HCT116 (cell line): Measurements from ENCODE around the gene ADGRF5. TPM values are rescaled to one million over a fixed set of nuclear protein-coding genes. Genes with fewer than 3 reads are reported as not detected.

Source experiments
- ATAC-seq: fragments of 200-7000 bp; cut with Tn5 transposase; 2 replicates; pipeline ENCODE4 v1.9.1; 2020; ENCODE audit warnings: mild to moderate bottlenecking, moderate library complexity
- BruUV-seq: library from RNA; stranded (reverse); fragments of 400-500 nt; replicated peaks from 2 replicates; lab custom pipeline; 2021; lab: Mats Ljungman, UMichigan
- CTCF ChIA-PET: fragments of 300-600 bp; sonication (Branson Sonifier 250); formaldehyde crosslinking; loops from one replicate; lab custom pipeline; 2021; ENCODE audit warnings: antibody characterized with exemption; lab: Charles Lee
- POLR2A ChIA-PET: fragments of 300-600, 350-600 bp; sonication (Branson Sonifier 250); formaldehyde crosslinking; loops from one replicate; lab custom pipeline; 2021; ENCODE audit warnings: antibody characterized with exemption; lab: Charles Lee
- RAD21 ChIA-PET, 2 experiments: fragments of 300-600 bp; sonication (Branson Sonifier 250); formaldehyde crosslinking; loops; one replicate each; lab custom pipeline; 2023; ENCODE audit warnings: low total read pairs in 2 of 2; ENCODE audit not compliant: uncharacterized antibody in 2 of 2, unreplicated experiment in 2 of 2, low non-redundant PET in 1 of 2; lab: Charles Lee
- DNase-seq: peaks from one replicate; pipeline ENCODE4 v3.0.0-alpha.2; 2010; ENCODE audit warnings: low read depth, low spot score
- H2AFZ ChIP-seq: fragments of 200-600 bp; shearing (Covaris generic), sonication (generic); 2 replicates; pipeline ENCODE4 v1.6.1; 2017; ENCODE audit warnings: low read depth, mixed run types, mixed read lengths, antibody characterized with exemption, low read length; ENCODE audit not compliant: poor library complexity, severe bottlenecking
- H3K27ac ChIP-seq: 2 replicates; pipeline ENCODE4 v1.5.1; 2012; ENCODE audit warnings: low read depth, low read length
- H3K27me3 ChIP-seq: fragments of 200-600 bp; sonication (generic); 2 replicates; pipeline ENCODE4 v1.6.1; 2016; ENCODE audit warnings: mixed run types, low read length, mixed read lengths; ENCODE audit not compliant: insufficient read depth
- H3K36me3 ChIP-seq, 2 experiments: fragments of 200-500 bp in 1 of 2; fragments of 200-600 bp in 1 of 2; sonication (Bioruptor generic) in 1 of 2; sonication (generic) in 1 of 2; 2 replicates each; pipeline versions ENCODE4 v1.5.1 to v1.6.1; 2014 to 2016; ENCODE audit warnings: low read length in 2 of 2, inconsistent platforms in 1 of 2, mixed read lengths in 1 of 2, mixed run types in 1 of 2; ENCODE audit not compliant: insufficient read depth in 2 of 2, control insufficient read depth in 1 of 2
- H3K4me1 ChIP-seq, 2 experiments: fragments of 200-600 bp in 1 of 2; sonication (generic) in 1 of 2; 2 replicates each; pipeline versions ENCODE4 v1.5.1 to v1.6.1; 2012 to 2017; ENCODE audit warnings: low read length in 2 of 2, inconsistent platforms in 1 of 2, mild to moderate bottlenecking in 1 of 2, mixed read lengths in 1 of 2, mixed run types in 1 of 2, moderate library complexity in 1 of 2; ENCODE audit not compliant: insufficient read depth in 2 of 2, control insufficient read depth in 1 of 2
- H3K4me2 ChIP-seq: fragments of 200-600 bp; sonication (generic); 2 replicates; pipeline ENCODE4 v1.6.1; 2017; ENCODE audit warnings: mixed run types, low read length, mixed read lengths
- H3K4me3 ChIP-seq, 2 experiments: fragments of 200-600 bp in 1 of 2; sonication (generic) in 1 of 2; replicated peaks in 1 of 2; 2 replicates each; pipeline ENCODE4 v1.5.1; 2011 to 2016; ENCODE audit warnings: low read length in 2 of 2, control low read depth in 1 of 2, low read depth in 1 of 2, mild to moderate bottlenecking in 1 of 2, mixed read lengths in 1 of 2, mixed run types in 1 of 2
- H3K79me2 ChIP-seq: fragments of 200-600 bp; sonication (generic); 2 replicates; pipeline ENCODE4 v1.6.1; 2017; ENCODE audit warnings: mild to moderate bottlenecking, mixed run types, low read length, moderate library complexity, mixed read lengths; ENCODE audit not compliant: insufficient read depth
- H3K9ac ChIP-seq: fragments of 200-600 bp; sonication (generic); 2 replicates; pipeline ENCODE4 v1.6.1; 2016; ENCODE audit warnings: low read length, mixed read lengths
- H3K9me2 ChIP-seq: fragments of 200-600 bp; sonication (generic), shearing (Covaris generic); 2 replicates; pipeline ENCODE4 v1.6.1; 2017; ENCODE audit warnings: mixed run types, mild to moderate bottlenecking, moderate library complexity; ENCODE audit not compliant: insufficient read depth
- H3K9me3 ChIP-seq, 2 experiments: fragments of 200-500 bp in 1 of 2; fragments of 200-600 bp in 1 of 2; sonication (Bioruptor generic) in 1 of 2; sonication (generic) in 1 of 2; 2 replicates each; pipeline ENCODE4 v1.6.1; 2014 to 2017; ENCODE audit warnings: low read length in 2 of 2, mixed read lengths in 2 of 2, inconsistent platforms in 1 of 2, low read depth in 1 of 2, mild to moderate bottlenecking in 1 of 2, mixed run types in 1 of 2, moderate library complexity in 1 of 2; ENCODE audit not compliant: control insufficient read depth in 1 of 2, insufficient read depth in 1 of 2
- H4K20me1 ChIP-seq: fragments of 200-600 bp; sonication (generic), shearing (Covaris generic); 2 replicates; pipeline ENCODE4 v1.6.1; 2017; ENCODE audit warnings: mixed run types, mild to moderate bottlenecking, moderate library complexity; ENCODE audit not compliant: insufficient read depth
- ATF3 ChIP-seq: IDR thresholded peaks from 2 replicates; pipeline ENCODE4 v1.6.1; 2012
- CBX3 ChIP-seq: IDR thresholded peaks from 2 replicates; pipeline ENCODE4 v1.6.1; 2012; ENCODE audit warnings: low read depth
- CEBPB ChIP-seq: IDR thresholded peaks from 2 replicates; pipeline ENCODE4 v1.6.1; 2012; ENCODE audit warnings: low read depth
- EGR1 ChIP-seq: IDR thresholded peaks from 2 replicates; pipeline ENCODE4 v1.6.1; 2012; ENCODE audit warnings: low read depth
- FOSL1 ChIP-seq: IDR thresholded peaks from 2 replicates; pipeline ENCODE4 v1.6.1; 2012; ENCODE audit warnings: low read depth
- JUND ChIP-seq: IDR thresholded peaks from 2 replicates; pipeline ENCODE4 v1.6.1; 2012
- POLR2AphosphoS5 ChIP-seq: IDR thresholded peaks from 2 replicates; pipeline ENCODE4 v1.6.1; 2011; ENCODE audit warnings: mild to moderate bottlenecking, low read depth, low read length, moderate library complexity
- RAD21 ChIP-seq: IDR thresholded peaks from 2 replicates; pipeline ENCODE4 v1.6.1; 2012; ENCODE audit warnings: low read depth, mild to moderate bottlenecking
- REST ChIP-seq: IDR thresholded peaks from 2 replicates; pipeline ENCODE4 v1.6.1; 2012; ENCODE audit warnings: low read depth
- SIN3A ChIP-seq: IDR thresholded peaks from 2 replicates; pipeline ENCODE4 v1.6.1; 2012; ENCODE audit warnings: low read depth
- SP1 ChIP-seq: IDR thresholded peaks from 2 replicates; pipeline ENCODE4 v1.6.1; 2012; ENCODE audit warnings: low read depth
- SRF ChIP-seq: IDR thresholded peaks from 2 replicates; pipeline ENCODE4 v1.6.1; 2012; ENCODE audit warnings: low read depth
- TCF7L2 ChIP-seq: IDR thresholded peaks from 2 replicates; pipeline ENCODE4 v1.7.0; 2011; ENCODE audit warnings: borderline replicate concordance, inconsistent platforms; ENCODE audit not compliant: insufficient read depth, insufficient read length; ENCODE audit errors: extremely low read depth
- ZBTB33 ChIP-seq: IDR thresholded peaks from 2 replicates; pipeline ENCODE4 v1.6.1; 2011; ENCODE audit warnings: mild to moderate bottlenecking, low read length, moderate library complexity; ENCODE audit not compliant: insufficient replicate concordance; ENCODE audit errors: extremely low read depth
- intact Hi-C: fragments of 100-400 bp; cut with micrococcal nuclease; formaldehyde crosslinking; loops from 2 replicates; pipeline ENCODE4 v1.10.0; 2022
- total RNA-seq: library from RNA; stranded (reverse); gene quantifications from one replicate; pipeline ENCODE4 v1.2.1, GENCODE V29; 2021; ENCODE audit not compliant: unreplicated experiment

The ADGRF5 gene
- total RNA-seq, 1 experiment from 2014 or later, result 0.17 TPM

- no peak for ATAC-seq
- Histone ChIP-seq H3K36me3 (no peaks in the 10 kb centered on the region), H2AFZ (no peak overlapping the region), H3K27ac (no peak overlapping the region), H3K4me3 (no peak overlapping the region), H3K9me2 (no peaks in the 10 kb centered on the region), H3K27me3 (no peaks in the 10 kb centered on the region), H3K4me1 (no peaks in the 10 kb centered on the region), H3K79me2 (no peaks in the 10 kb centered on the region), H3K4me2 (no peak overlapping the region), H3K9me3 (no peaks in the 10 kb centered on the region), H3K9ac (no peak overlapping the region), H4K20me1 (no peaks in the 10 kb centered on the region)
- intact Hi-C loops, result no loop called here
- ChIA-PET RAD21 (no interaction called here), CTCF (no interaction called here), POLR2A (no interaction called here)
- no peak for DNase-seq
- TF ChIP-seq REST, result no peak
- TF ChIP-seq CBX3, result no peak
- TF ChIP-seq JUND, result no peak
- no TSS peak for BruUV-seq
Measured at GRCh38 chr6:46935687-46936086, 13.9 kb upstream of the ADGRF5 start.

- intact Hi-C loops, result no loop called here
- Histone ChIP-seq H4K20me1 (no peaks in the 10 kb centered on the region), H3K79me2 (no peaks in the 10 kb centered on the region), H3K4me2 (no peak overlapping the region), H2AFZ (no peak overlapping the region), H3K9me2 (no peaks in the 10 kb centered on the region), H3K9me3 (no peaks in the 10 kb centered on the region), H3K9ac (no peak overlapping the region), H3K27me3 (no peaks in the 10 kb centered on the region), H3K4me1 (no peaks in the 10 kb centered on the region), H3K36me3 (no peaks in the 10 kb centered on the region), H3K27ac (no peak overlapping the region), H3K4me3 (no peak overlapping the region)
- TF ChIP-seq RAD21 (no peak), ZBTB33 (no peak), SIN3A (no peak), SP1 (no peak), CEBPB (no peak), ATF3 (no peak), TCF7L2 (no peak), FOSL1 (no peak), SRF (no peak), POLR2AphosphoS5 (no peak), EGR1 (no peak)
- no peak for ATAC-seq
- ChIA-PET CTCF (no interaction called here), POLR2A (no interaction called here), RAD21 (no interaction called here)
- no TSS peak for BruUV-seq
- DNase-seq, result no peak
Measured at GRCh38 chr6:46933751-46934150, 12.0 kb upstream of the ADGRF5 start.
